Measurements from ENCODE around the gene RAB34.

Gene RAB34

GRCh38 chr17:28686296-28686695, 31.4 kb downstream of the RAB34 start:
- Histone ChIP-seq H3K27me3 (ENCODE audit: insufficient read depth, low read length) (no peaks in the 10 kb centered on the region), H2AFZ (ENCODE audit: low read depth, low read length) (no peak overlapping the region), H3K4me3 (ENCODE audit: low read length) (no peak overlapping the region), H3K9me3 (ENCODE audit: low read length) (no peaks in the 10 kb centered on the region), H3K4me1 (ENCODE audit: insufficient read depth, low read length) (no peaks in the 10 kb centered on the region), H3K36me3 (ENCODE audit: insufficient read depth, low read length) (peaks cover 94% of the 10 kb centered on the region)

DNA sequence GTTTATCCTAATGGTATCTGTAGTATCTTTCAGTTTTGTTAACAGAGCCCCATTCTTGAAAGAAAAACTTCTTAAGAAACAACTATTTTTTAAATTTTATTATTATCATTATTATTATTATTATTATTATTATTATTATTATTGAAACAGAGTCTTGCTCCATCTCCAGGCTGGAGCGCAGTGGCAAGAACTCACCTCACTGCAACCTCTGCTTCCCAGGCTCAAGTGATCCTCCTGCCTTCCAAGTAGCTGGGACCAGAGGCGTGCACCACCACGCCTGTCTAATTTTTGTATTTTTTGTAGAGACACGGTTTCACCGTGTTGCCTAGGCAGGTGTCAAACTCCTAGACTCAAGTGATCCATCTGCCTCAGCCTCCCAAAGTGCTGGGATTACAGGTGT, 32.3 kb downstream of the RAB34 start:
- Histone ChIP-seq H3K9me3 (ENCODE audit: low read length) (no peaks in the 10 kb centered on the region), H3K4me3 (ENCODE audit: low read length) (no peak overlapping the region), H3K4me1 (ENCODE audit: insufficient read depth, low read length) (no peaks in the 10 kb centered on the region), H3K27me3 (ENCODE audit: insufficient read depth, low read length) (no peaks in the 10 kb centered on the region), H2AFZ (ENCODE audit: low read depth, low read length) (no peak overlapping the region), H3K36me3 (ENCODE audit: insufficient read depth, low read length) (peaks cover 93% of the 10 kb centered on the region)

DNA sequence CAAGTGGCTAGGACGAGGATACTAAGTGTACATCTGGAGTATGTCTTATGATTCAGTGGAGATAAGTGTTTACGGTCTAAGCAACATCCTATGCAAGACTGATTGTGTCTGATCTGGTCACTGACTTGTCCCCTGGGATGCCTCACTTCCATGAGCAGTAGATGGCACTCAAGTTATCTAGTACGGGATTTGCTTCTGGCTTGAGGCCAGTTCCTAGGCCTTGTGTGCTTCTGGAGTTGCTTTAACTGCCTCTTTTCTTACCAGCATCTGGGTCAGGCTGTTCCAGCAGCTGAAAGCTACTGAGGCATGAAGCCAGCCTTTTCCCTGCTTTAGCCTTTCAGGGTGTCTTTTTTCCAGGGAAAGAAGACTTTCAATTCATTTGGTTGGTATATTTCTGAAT, 32.7 kb downstream of the RAB34 start:
- H3K4me3 ChIP-seq (ENCODE audit: low read length) = no peak overlapping the region
- no peaks in the 10 kb centered on the region for H3K4me1 ChIP-seq (ENCODE audit: insufficient read depth, low read length)
- H3K36me3 ChIP-seq (ENCODE audit: insufficient read depth, low read length) = peaks cover 89% of the 10 kb centered on the region
- no peaks in the 10 kb centered on the region for H3K27me3 ChIP-seq (ENCODE audit: insufficient read depth, low read length)
- H3K9me3 ChIP-seq (ENCODE audit: low read length) = no peaks in the 10 kb centered on the region
- no peak overlapping the region for H2AFZ ChIP-seq (ENCODE audit: low read depth, low read length)

DNA sequence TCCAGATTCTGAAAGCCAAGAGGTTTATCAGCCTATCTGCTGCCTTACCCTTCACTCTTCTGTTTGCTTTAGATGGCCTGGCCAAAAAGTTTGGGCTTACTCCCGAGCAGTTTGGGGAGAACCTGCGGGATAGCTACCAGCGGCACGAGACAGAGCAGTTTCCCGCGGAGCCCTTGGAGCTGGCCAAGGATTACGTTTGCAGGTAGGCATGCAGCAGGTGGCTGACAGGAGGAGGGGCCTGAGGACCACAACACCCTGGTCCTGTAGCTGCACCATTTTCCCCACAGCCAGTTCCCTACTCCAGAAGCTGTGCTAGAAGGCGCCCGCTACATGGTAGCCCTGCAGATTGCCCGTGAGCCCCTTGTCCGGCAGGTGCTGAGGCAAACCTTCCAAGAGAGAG, 35.0 kb downstream of the RAB34 start:
- Histone ChIP-seq H3K9me3 (ENCODE audit: low read length) (no peaks in the 10 kb centered on the region), H3K4me1 (ENCODE audit: insufficient read depth, low read length) (no peaks in the 10 kb centered on the region), H3K27me3 (ENCODE audit: insufficient read depth, low read length) (no peaks in the 10 kb centered on the region), H3K4me3 (ENCODE audit: low read length) (no peak overlapping the region), H3K36me3 (ENCODE audit: insufficient read depth, low read length) (peaks cover 84% of the 10 kb centered on the region), H2AFZ (ENCODE audit: low read depth, low read length) (no peak overlapping the region)

DNA sequence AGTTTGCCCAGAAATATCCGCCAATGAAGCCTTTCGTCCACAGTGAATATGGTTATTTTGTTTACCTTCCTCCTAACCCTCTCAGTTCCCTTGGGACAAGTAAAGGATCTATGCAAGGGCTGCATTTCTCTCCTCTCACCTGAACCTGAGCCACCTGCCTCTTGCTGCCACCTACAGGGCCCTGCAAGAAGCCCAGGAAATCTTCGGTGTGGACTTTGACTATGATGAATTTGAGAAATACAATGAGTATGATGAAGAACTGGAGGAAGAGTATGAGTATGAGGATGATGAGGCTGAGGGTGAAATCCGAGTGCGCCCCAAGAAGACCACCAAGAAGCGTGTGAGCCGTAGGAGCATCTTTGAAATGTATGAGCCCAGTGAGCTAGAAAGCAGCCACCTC, 41.7 kb downstream of the RAB34 start:
- peaks cover 85% of the 10 kb centered on the region for H3K36me3 ChIP-seq (ENCODE audit: insufficient read depth, low read length)
- no peak overlapping the region for H3K4me3 ChIP-seq (ENCODE audit: low read length)

DNA sequence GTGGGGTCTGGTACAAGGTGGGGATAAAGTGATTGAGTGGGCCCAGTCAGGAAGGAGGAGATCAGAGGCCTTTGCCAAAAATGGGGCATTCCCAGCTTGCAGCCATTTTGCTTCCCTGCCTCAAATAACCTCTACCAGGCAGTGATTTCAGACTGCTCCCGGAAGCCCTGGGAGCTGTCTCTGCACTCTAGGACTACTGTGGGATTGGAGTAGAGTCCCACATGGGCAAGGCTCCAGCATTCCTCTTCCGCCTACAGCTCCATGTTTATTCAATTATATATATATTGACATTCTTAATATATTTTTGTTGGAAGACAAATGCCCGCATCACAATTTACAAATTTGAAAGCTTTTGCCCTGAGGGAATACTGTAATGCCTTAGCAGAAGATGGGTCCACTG, 42.2 kb downstream of the RAB34 start:
- Histone ChIP-seq H3K4me3 (ENCODE audit: low read length) (no peak overlapping the region), H3K4me1 (ENCODE audit: insufficient read depth, low read length) (no peaks in the 10 kb centered on the region), H3K9me3 (ENCODE audit: low read length) (no peaks in the 10 kb centered on the region), H3K36me3 (ENCODE audit: insufficient read depth, low read length) (peaks cover 83% of the 10 kb centered on the region), H3K27me3 (ENCODE audit: insufficient read depth, low read length) (no peaks in the 10 kb centered on the region), H2AFZ (ENCODE audit: low read depth, low read length) (no peak overlapping the region)

More for the DNA sequence above, 41.7 kb downstream of the RAB34 start:
- Histone ChIP-seq H2AFZ (ENCODE audit: low read depth, low read length) (no peak overlapping the region), H3K27me3 (ENCODE audit: insufficient read depth, low read length) (no peaks in the 10 kb centered on the region), H3K9me3 (ENCODE audit: low read length) (no peaks in the 10 kb centered on the region), H3K4me1 (ENCODE audit: insufficient read depth, low read length) (no peaks in the 10 kb centered on the region)

- peaks cover 12% of the 10 kb centered on the region for H3K4me1 ChIP-seq (ENCODE audit: insufficient read depth, low read length)
- no peak overlapping the region for H3K4me3 ChIP-seq (ENCODE audit: low read length)
- no peaks in the 10 kb centered on the region for H3K27me3 ChIP-seq (ENCODE audit: insufficient read depth, low read length)
- no peak overlapping the region for H2AFZ ChIP-seq (ENCODE audit: low read depth, low read length)
- H3K36me3 ChIP-seq (ENCODE audit: insufficient read depth, low read length) = peaks cover 66% of the 10 kb centered on the region
- no peaks in the 10 kb centered on the region for H3K9me3 ChIP-seq (ENCODE audit: low read length)
Measured at GRCh38 chr17:28669918-28670317, 47.8 kb downstream of the RAB34 start.

- Histone ChIP-seq H2AFZ (ENCODE audit: low read depth, low read length) (no peak overlapping the region), H3K4me3 (ENCODE audit: low read length) (no peak overlapping the region), H3K36me3 (ENCODE audit: insufficient read depth, low read length) (peaks cover 48% of the 10 kb centered on the region), H3K9me3 (ENCODE audit: low read length) (no peaks in the 10 kb centered on the region), H3K27me3 (ENCODE audit: insufficient read depth, low read length) (no peaks in the 10 kb centered on the region), H3K4me1 (ENCODE audit: insufficient read depth, low read length) (peaks cover 18% of the 10 kb centered on the region)
Measured at GRCh38 chr17:28667870-28668269, 49.8 kb downstream of the RAB34 start.

DNA sequence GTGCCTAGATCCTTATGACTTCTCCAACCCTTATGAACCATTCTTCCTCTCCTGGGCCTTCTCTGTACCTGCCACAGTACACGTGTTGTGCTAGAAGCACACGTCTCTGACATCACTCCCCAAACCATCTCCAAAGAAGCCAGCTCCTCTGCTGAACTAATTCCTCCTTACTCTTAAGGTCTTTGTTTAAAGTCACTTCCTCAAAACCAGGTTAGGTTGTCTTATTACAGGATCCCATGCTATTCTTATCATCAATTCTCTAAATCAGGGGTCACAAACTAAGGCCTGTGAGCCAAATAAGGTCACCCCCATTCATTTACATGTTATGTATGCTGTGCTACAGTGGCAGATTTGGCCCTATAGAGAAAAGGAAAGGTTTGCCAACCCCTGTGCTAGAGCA, 51.7 kb downstream of the RAB34 start:
- H3K4me3 ChIP-seq (ENCODE audit: low read length) = no peak overlapping the region
- H3K9me3 ChIP-seq (ENCODE audit: low read length) = no peaks in the 10 kb centered on the region
- H3K4me1 ChIP-seq (ENCODE audit: insufficient read depth, low read length) = peaks cover 21% of the 10 kb centered on the region
- peaks cover 31% of the 10 kb centered on the region for H3K36me3 ChIP-seq (ENCODE audit: insufficient read depth, low read length)
- H3K27me3 ChIP-seq (ENCODE audit: insufficient read depth, low read length) = no peaks in the 10 kb centered on the region
- H2AFZ ChIP-seq (ENCODE audit: low read depth, low read length) = no peak overlapping the region

Measured in neuron (in vitro differentiated cells).